ENCODE measurements around the gene FDXACB1. TPM values are rescaled to one million over a fixed set of nuclear protein-coding genes. Genes with fewer than 3 reads are reported as not detected.

FDXACB1 gene
- total RNA-seq, 2 donors from 2014 or later = 0.90 to 2.0 TPM

DNA sequence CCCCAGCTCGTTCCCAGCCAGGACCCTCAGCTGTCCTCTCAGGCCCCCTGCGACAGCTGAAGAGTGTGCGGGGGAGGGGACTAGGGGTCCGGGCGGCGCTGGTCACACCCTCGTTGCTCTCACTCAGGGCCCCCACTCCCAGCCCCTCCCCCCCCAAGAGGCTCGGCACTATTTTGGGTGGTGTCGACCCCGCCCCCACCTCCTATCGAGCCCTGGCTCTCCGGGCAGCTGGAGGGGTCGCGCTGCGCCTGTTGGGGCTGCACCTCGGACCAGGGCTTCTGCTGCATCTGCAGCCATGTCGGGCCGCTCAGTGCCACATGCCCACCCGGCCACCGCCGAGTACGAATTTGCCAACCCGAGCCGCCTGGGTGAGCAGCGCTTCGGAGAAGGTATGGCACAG is 33.6 kb upstream of the FDXACB1 start, which contains the start of gene HSPB2:
Gene HSPB2, plus strand, starts transcription at position 200 of the 400 bp plus-strand sequence. Its CDS starts 96 bp downstream, at position 296.
- H3K4me3 ChIP-seq = peak within 1 kb of the TSS; percentile 66 to 75
- peak within 1 kb of the TSS; percentile 98 to 100 for H3K27ac ChIP-seq
- H3K36me3 ChIP-seq = peaks cover 35% of the 10 kb centered on the region
- DNase-seq (ENCODE audit: low spot score) = no peak
- peaks cover 0 to 8% of the 10 kb centered on the region in 2 donors for H3K4me1 ChIP-seq
- TF ChIP-seq, protein P1, sequence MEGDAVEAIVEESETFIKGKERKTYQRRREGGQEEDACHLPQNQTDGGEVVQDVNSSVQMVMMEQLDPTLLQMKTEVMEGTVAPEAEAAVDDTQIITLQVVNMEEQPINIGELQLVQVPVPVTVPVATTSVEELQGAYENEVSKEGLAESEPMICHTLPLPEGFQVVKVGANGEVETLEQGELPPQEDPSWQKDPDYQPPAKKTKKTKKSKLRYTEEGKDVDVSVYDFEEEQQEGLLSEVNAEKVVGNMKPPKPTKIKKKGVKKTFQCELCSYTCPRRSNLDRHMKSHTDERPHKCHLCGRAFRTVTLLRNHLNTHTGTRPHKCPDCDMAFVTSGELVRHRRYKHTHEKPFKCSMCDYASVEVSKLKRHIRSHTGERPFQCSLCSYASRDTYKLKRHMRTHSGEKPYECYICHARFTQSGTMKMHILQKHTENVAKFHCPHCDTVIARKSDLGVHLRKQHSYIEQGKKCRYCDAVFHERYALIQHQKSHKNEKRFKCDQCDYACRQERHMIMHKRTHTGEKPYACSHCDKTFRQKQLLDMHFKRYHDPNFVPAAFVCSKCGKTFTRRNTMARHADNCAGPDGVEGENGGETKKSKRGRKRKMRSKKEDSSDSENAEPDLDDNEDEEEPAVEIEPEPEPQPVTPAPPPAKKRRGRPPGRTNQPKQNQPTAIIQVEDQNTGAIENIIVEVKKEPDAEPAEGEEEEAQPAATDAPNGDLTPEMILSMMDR (IDR thresholded peaks at IDR 0.05) = no peak
- H3K27me3 ChIP-seq = no peaks in the 10 kb centered on the region
- H3K9me3 ChIP-seq = no peaks in the 10 kb centered on the region

DNA sequence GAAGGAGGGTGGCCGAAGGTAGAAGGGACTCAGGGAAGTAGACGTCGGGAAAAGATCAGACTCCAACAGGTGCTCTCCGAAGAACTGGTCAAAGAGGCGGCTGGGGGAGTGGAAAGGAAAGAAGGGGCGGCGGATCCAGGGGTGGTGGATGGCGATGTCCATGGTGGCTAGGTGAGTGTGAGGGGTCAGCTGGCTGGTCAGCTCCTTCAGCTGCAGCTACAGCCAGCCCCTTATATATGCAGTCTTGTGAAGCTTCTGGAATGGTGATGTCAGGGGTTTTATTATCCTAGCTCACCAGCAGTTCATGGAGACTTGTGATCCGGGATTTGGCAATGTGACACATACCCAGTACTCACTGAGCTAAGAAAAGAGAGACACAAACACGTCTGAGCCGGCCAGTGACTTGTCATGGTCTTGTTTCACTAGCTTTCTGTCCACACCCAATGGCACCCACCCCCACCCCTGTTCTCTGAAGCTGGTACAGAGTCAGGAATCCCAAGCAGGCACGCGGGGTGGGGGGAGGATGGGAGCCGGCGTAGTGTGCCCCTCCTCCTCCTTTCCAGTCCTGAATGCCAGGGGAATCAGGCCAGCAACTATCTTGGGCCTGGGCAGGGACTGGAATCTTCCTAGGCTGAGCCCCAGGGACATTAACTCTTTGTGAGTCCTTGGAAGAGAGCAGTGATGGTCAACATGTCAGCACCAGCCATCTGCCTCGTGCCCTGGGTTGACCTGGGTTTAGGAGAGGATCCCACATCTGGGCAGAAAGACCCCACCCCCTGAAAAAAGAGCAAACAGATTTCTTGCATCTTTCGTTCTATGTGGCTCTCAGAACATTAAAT is 32.8 kb upstream of the FDXACB1 start, which contains the start of gene CRYAB:
Gene CRYAB, minus strand, starts transcription at position 208 of the 839 bp plus-strand sequence. Its CDS starts 46 bp downstream, at position 162.
- Histone ChIP-seq H3K4me1 (peaks cover 0 to 8% of the 10 kb centered on the region in 2 donors), H3K27ac (peak within 1 kb of the TSS; percentile 98 to 100), H3K9me3 (no peaks in the 10 kb centered on the region), H3K4me3 (peak within 1 kb of the TSS; percentile 66 to 75), H3K36me3 (peaks cover 35% of the 10 kb centered on the region), H3K27me3 (no peaks in the 10 kb centered on the region)
- peak; percentile 98 for DNase-seq (ENCODE audit: low spot score)
- TF ChIP-seq, protein P1 (IDR thresholded peaks at IDR 0.05) = no peak

DNA sequence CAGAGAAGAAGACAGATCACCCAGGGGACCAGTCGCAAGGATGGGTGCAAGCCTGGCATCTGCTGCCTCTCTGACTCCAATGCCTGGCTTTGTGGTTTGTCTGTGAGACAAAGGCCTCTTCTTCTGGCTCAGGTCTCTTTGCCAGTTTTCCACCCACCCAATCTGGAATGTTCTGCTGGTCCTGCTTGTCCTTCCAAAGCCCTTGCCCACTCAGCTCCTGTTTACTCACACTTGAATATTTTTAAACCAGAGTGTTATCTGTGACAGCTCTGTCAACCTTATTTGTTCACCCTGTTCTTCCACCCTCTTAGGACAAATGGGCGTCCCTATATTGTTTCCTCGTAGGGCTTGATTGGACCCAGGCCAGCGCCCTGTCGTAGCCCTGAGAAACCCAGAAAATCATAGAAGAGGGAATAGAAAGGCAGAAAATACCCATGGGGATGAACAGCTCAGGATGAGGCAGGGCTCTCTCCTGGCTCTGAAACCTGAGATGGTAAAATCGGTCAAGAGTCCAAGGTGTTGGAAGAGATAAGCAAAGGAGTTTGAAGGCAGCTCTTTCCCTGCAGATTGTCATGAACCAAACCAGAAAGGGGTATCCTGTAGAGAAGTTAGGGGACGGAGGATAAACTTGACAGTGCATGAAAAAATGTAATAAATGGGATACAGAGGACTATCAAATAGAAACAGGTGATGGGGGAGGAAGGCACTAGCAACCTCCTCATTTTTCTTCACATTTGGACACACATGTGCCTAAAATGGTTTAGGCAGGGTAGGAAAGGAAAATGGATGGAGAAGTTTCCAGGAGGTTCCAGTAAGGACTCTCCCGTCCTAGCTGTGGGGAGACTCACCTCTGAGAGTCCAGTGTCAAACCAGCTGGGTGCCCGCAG is 32.0 kb upstream of the FDXACB1 start:
- Histone ChIP-seq H3K4me1 (peaks cover 0 to 8% of the 10 kb centered on the region in 2 donors), H3K36me3 (peaks cover 35% of the 10 kb centered on the region)

DNA sequence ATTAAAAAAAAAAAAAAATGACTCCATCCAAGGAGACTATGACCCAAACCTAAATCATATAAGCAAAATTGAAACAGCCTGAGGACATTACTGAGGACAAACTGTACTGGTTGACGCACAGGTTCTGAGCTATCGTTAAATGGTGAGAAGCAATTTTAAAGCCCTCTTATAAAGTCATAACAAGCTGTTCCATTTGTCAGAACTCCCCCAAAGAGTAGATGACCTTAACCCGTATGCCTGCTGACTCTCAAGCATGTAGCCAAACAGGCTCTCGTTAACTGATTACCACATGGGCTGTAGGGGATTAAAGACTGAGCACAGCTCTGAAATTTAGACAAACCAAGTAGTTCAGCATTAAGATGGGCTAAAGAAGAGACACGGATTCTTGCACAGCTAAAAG is 30.4 kb upstream of the FDXACB1 start:
- TF ChIP-seq, protein P1 (IDR thresholded peaks at IDR 0.05) = no peak
- H3K27me3 ChIP-seq = no peaks in the 10 kb centered on the region
- H3K27ac ChIP-seq = peak overlapping the region; percentile 98 to 100
- DNase-seq (ENCODE audit: low spot score) = no peak
- peak overlapping the region; percentile 66 to 75 for H3K4me3 ChIP-seq
- H3K36me3 ChIP-seq = peaks cover 35% of the 10 kb centered on the region
- peaks cover 0 to 1% of the 10 kb centered on the region in 2 donors for H3K4me1 ChIP-seq
- no peaks in the 10 kb centered on the region for H3K9me3 ChIP-seq

More for the DNA sequence above, 32.0 kb upstream of the FDXACB1 start:
- peak overlapping the region; percentile 98 to 100 for H3K27ac ChIP-seq
- H3K27me3 ChIP-seq = no peaks in the 10 kb centered on the region
- H3K9me3 ChIP-seq = no peaks in the 10 kb centered on the region
- no peak for DNase-seq (ENCODE audit: low spot score)
- TF ChIP-seq, protein P1 (IDR thresholded peaks at IDR 0.05) = no peak
- H3K4me3 ChIP-seq = peak overlapping the region; percentile 66 to 75

DNA sequence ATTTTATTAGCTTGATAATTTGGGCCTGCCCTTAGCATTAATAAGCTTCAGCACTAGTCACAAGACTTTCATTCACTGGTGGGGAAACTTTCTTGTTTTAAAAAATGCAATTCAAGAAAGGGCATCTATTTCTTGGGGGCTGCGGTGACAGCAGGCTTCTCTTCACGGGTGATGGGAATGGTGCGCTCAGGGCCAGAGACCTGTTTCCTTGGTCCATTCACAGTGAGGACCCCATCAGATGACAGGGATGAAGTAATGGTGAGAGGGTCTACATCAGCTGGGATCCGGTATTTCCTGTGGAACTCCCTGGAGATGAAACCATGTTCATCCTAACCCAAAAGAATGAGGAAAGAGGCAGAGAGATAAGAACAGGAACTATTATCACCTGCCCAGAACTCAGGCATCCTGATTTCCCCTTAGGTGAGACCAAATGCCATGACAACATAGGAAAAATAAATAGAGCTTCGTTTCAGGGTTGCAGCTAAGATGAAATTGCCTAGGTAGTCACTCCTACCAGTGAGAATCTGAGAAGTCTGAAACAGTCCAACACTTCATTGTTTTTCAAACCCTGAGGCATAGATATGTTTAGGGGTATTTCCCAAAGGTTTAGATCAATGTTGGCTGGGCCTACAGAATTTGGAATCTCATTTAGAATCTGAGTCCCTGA is 29.8 kb upstream of the FDXACB1 start:
- TF ChIP-seq, protein P1 (IDR thresholded peaks at IDR 0.05) = no peak
- peaks cover 35% of the 10 kb centered on the region for H3K36me3 ChIP-seq
- peak overlapping the region; percentile 98 to 100 for H3K27ac ChIP-seq
- no peak for DNase-seq (ENCODE audit: low spot score)
- no peaks in the 10 kb centered on the region for H3K4me1 ChIP-seq
- no peaks in the 10 kb centered on the region for H3K9me3 ChIP-seq
- H3K27me3 ChIP-seq = no peaks in the 10 kb centered on the region
- H3K4me3 ChIP-seq = peak overlapping the region; percentile 66 to 75

Measured in right atrium auricular region (tissue), 2 donors.